PC-9 (cell line): Measurements from ENCODE around the gene MIER2.

Source experiments
- CTCF ChIP-seq: fragments of 200-600 bp; sonication (generic); conservative IDR thresholded peaks from 2 replicates; pipeline ENCODE4 v1.6.1; 2017; ENCODE audit warnings: mixed run types, antibody characterized with exemption, mild to moderate bottlenecking, moderate library complexity
- EZH2 ChIP-seq: fragments of 200-600 bp; sonication (generic); IDR thresholded peaks from 2 replicates; pipeline ENCODE4 v1.8.0; 2017; ENCODE audit warnings: antibody characterized with exemption, low read depth

- no peak for TF ChIP-seq CTCF
- no peak for TF ChIP-seq EZH2
Observed at GRCh38 chr19:326871-327270, 17.7 kb downstream of the MIER2 start.
